Neural progenitor cell (in vitro differentiated cells): ENCODE results near the gene PER3. TPM values are rescaled to one million over a fixed set of nuclear protein-coding genes. Genes with fewer than 3 reads are reported as not detected.
A peak's percentile ranks its signal among the peaks of the same experiment; 100 is the strongest.

ENCODE experiments used
- DNase-seq: peaks from one replicate; pipeline ENCODE4 v3.0.0-alpha.2; 2016; ENCODE audit warnings: low spot score
- H2AFZ ChIP-seq: fragments of 200-600 bp; sonication (generic); replicated peaks from 2 replicates; pipeline ENCODE4 v1.6.1; 2016; ENCODE audit warnings: antibody characterized with exemption
- H3F3A ChIP-seq: fragments of 200-600 bp; sonication (generic); 2 replicates; pipeline ENCODE4 v1.6.1; 2016; ENCODE audit warnings: antibody characterized with exemption, low read depth
- H3K27ac ChIP-seq: fragments of 200-600 bp; sonication (generic); 2 replicates; pipeline ENCODE4 v1.5.1; 2016; ENCODE audit warnings: mild to moderate bottlenecking
- H3K27me3 ChIP-seq: fragments of 200-600 bp; sonication (generic); 2 replicates; pipeline ENCODE4 v1.6.1; 2016; ENCODE audit warnings: mild to moderate bottlenecking, moderate library complexity
- H3K36me3 ChIP-seq: fragments of 200-600 bp; sonication (generic); 2 replicates; pipeline ENCODE4 v1.5.1; 2016
- H3K4me1 ChIP-seq: fragments of 200-600 bp; sonication (generic); 2 replicates; pipeline ENCODE4 v1.6.1; 2016; ENCODE audit warnings: mixed run types
- H3K4me2 ChIP-seq: fragments of 200-600 bp; sonication (generic); 2 replicates; pipeline ENCODE4 v1.6.1; 2016
- H3K4me3 ChIP-seq: fragments of 200-600 bp; sonication (generic); 2 replicates; pipeline ENCODE4 v1.5.1; 2016
- H3K79me2 ChIP-seq: fragments of 200-600 bp; sonication (generic); 2 replicates; pipeline ENCODE4 v1.6.1; 2016; ENCODE audit warnings: low read depth
- H3K9ac ChIP-seq: fragments of 200-600 bp; sonication (generic); 2 replicates; pipeline ENCODE4 v1.6.1; 2016
- H3K9me3 ChIP-seq: fragments of 200-600 bp; sonication (generic); 2 replicates; pipeline ENCODE4 v1.5.1; 2016; ENCODE audit warnings: low read depth
- H4K20me1 ChIP-seq: fragments of 200-600 bp; sonication (generic); 2 replicates; pipeline ENCODE4 v1.6.1; 2016; ENCODE audit warnings: low read depth
- H3K27ac Mint-ChIP-seq: 3 replicates; pipeline ENCODE4 v1.8.0; 2021; ENCODE audit warnings: mixed read lengths
- H3K27me3 Mint-ChIP-seq: 2 replicates; pipeline ENCODE4 v1.8.0; 2022; ENCODE audit warnings: low read depth, mild to moderate bottlenecking, inconsistent platforms, moderate library complexity, mixed read lengths; ENCODE audit not compliant: insufficient read depth
- H3K36me3 Mint-ChIP-seq: 3 replicates; pipeline ENCODE4 v1.8.0; 2021; ENCODE audit warnings: mixed read lengths
- H3K4me1 Mint-ChIP-seq: 3 replicates; pipeline ENCODE4 v1.8.0; 2021; ENCODE audit warnings: mixed read lengths
- H3K4me3 Mint-ChIP-seq: 3 replicates; pipeline ENCODE4 v1.8.0; 2021; ENCODE audit warnings: mild to moderate bottlenecking, moderate library complexity, mixed read lengths
- H3K9me3 Mint-ChIP-seq: 3 replicates; pipeline ENCODE4 v1.8.0; 2020; ENCODE audit warnings: mixed read lengths
- CTCF ChIP-seq: fragments of 200-600 bp; sonication (generic); IDR thresholded peaks from 2 replicates; pipeline ENCODE4 v1.5.1; 2017; ENCODE audit warnings: antibody characterized with exemption, mild to moderate bottlenecking
- EZH2 ChIP-seq: fragments of 200-600 bp; sonication (generic); IDR thresholded peaks from 2 replicates; pipeline ENCODE4 v1.6.1; 2017; ENCODE audit warnings: antibody characterized with exemption, mild to moderate bottlenecking, moderate library complexity
- EZH2phosphoT487 ChIP-seq: fragments of 200-600 bp; sonication (generic); IDR thresholded peaks from 2 replicates; pipeline ENCODE4 v1.6.1; 2017; ENCODE audit warnings: antibody characterized with exemption
- total RNA-seq: library from RNA; depleted of rRNA; stranded (reverse); fragments of >200 nt; gene quantifications from 2 replicates; pipeline ENCODE4 v1.2.3, GENCODE V29; 2015; ENCODE audit warnings: low replicate concordance

PER3 gene
- total RNA-seq, 1 donor from 2014 or later, result 3.6 TPM

- Mint-ChIP-seq H3K9me3 (no peaks in the 10 kb centered on the region), H3K4me3 (no peak overlapping the region)
Measured at GRCh38 chr1:7751174-7751573, 32.9 kb upstream of the PER3 start.

GRCh38 chr1:7752512-7753417, 31.3 kb upstream of the PER3 start:
- Histone ChIP-seq H3K9ac (no peak overlapping the region), H3K79me2 (no peaks in the 10 kb centered on the region), H3K4me3 (peak overlapping the region; percentile 39), H3F3A (peaks cover 17% of the 10 kb centered on the region), H3K9me3 (no peaks in the 10 kb centered on the region), H3K27me3 (no peaks in the 10 kb centered on the region), H3K27ac (no peak overlapping the region), H3K36me3 (no peaks in the 10 kb centered on the region), H4K20me1 (peaks cover 4% of the 10 kb centered on the region), H3K4me2 (peak overlapping the region; percentile 71), H3K4me1 (peaks cover 11% of the 10 kb centered on the region), H2AFZ (no peak overlapping the region)
- DNase-seq, result peak; percentile 90
- Mint-ChIP-seq H3K4me1 (peaks cover 49% of the 10 kb centered on the region), H3K27me3 (peaks cover 2% of the 10 kb centered on the region), H3K27ac (peak overlapping the region; percentile 96), H3K4me3 (peak overlapping the region; percentile 64), H3K36me3 (peaks cover 15% of the 10 kb centered on the region), H3K9me3 (no peaks in the 10 kb centered on the region)
- TF ChIP-seq EZH2phosphoT487 (peak; percentile 79), EZH2 (peak; percentile 40), CTCF (peak; percentile 94)

More at GRCh38 chr1:7751174-7751573, 32.9 kb upstream of the PER3 start:
- no peak for DNase-seq
- Histone ChIP-seq H3K9me3 (no peaks in the 10 kb centered on the region), H3K4me1 (peaks cover 11% of the 10 kb centered on the region), H2AFZ (no peak overlapping the region), H3F3A (peaks cover 17% of the 10 kb centered on the region), H3K9ac (no peak overlapping the region), H3K27ac (no peak overlapping the region), H3K4me2 (no peak overlapping the region), H3K36me3 (no peaks in the 10 kb centered on the region), H3K79me2 (no peaks in the 10 kb centered on the region), H3K4me3 (no peak overlapping the region), H4K20me1 (peaks cover 4% of the 10 kb centered on the region), H3K27me3 (no peaks in the 10 kb centered on the region)
- TF ChIP-seq EZH2 (no peak), CTCF (no peak), EZH2phosphoT487 (no peak)
- peaks cover 49% of the 10 kb centered on the region for H3K4me1 Mint-ChIP-seq
- H3K27ac Mint-ChIP-seq, result peak overlapping the region; percentile 22
- H3K36me3 Mint-ChIP-seq, result peaks cover 15% of the 10 kb centered on the region
- H3K27me3 Mint-ChIP-seq, result peaks cover 2% of the 10 kb centered on the region

- peak overlapping the region; percentile 71 for H3K4me2 ChIP-seq
- H3K4me1 ChIP-seq, result peaks cover 11% of the 10 kb centered on the region
- no peak overlapping the region for H3K27ac ChIP-seq
- H3K4me3 Mint-ChIP-seq, result peak overlapping the region; percentile 64
- H3K79me2 ChIP-seq, result no peaks in the 10 kb centered on the region
- no peaks in the 10 kb centered on the region for H3K9me3 Mint-ChIP-seq
- TF ChIP-seq EZH2 (no peak), EZH2phosphoT487 (no peak), CTCF (no peak)
- no peaks in the 10 kb centered on the region for H3K9me3 ChIP-seq
- peaks cover 49% of the 10 kb centered on the region for H3K4me1 Mint-ChIP-seq
- H3K9ac ChIP-seq, result no peak overlapping the region
- H2AFZ ChIP-seq, result no peak overlapping the region
- DNase-seq, result no peak
- peaks cover 12% of the 10 kb centered on the region for H3K36me3 Mint-ChIP-seq
- H3K36me3 ChIP-seq, result no peaks in the 10 kb centered on the region
- H3K27ac Mint-ChIP-seq, result no peak overlapping the region
- H3K27me3 Mint-ChIP-seq, result peaks cover 2% of the 10 kb centered on the region
- H3K4me3 ChIP-seq, result no peak overlapping the region
- no peaks in the 10 kb centered on the region for H3K27me3 ChIP-seq
- peaks cover 17% of the 10 kb centered on the region for H3F3A ChIP-seq
- peaks cover 4% of the 10 kb centered on the region for H4K20me1 ChIP-seq
Measured at GRCh38 chr1:7753641-7754040, 30.4 kb upstream of the PER3 start.
